Stimulated activated CD8-positive, alpha-beta memory T cell treated with anti-CD3 and anti-CD28 coated beads, Interleukin-15, amount 100 ng/mL, for 1 hour (primary cell): ENCODE data around the gene ZNF575.

Source experiments
- DNase-seq: peaks from one replicate; pipeline ENCODE4 v3.0.0-alpha.2; 2020; ENCODE audit warnings: low read depth

ZNF575 gene

GRCh38 chr19:43532962-43533545 is at the start of gene ZNF575:
ZNF575 (plus strand) TSS chr19:43533188; CDS start chr19:43534423, 1,235 bp downstream.
- peak; percentile 65 for DNase-seq

GRCh38 chr19:43483281-43483680 is 49.7 kb upstream of the ZNF575 start:
- DNase-seq, result no peak

GRCh38 chr19:43485951-43486350 is 47.0 kb upstream of the ZNF575 start:
- no peak for DNase-seq

GRCh38 chr19:43486412-43486811 is 46.6 kb upstream of the ZNF575 start:
- no peak for DNase-seq

GRCh38 chr19:43488179-43488578 is 44.8 kb upstream of the ZNF575 start:
- DNase-seq, result no peak

GRCh38 chr19:43489310-43489709 is 43.7 kb upstream of the ZNF575 start:
- no peak for DNase-seq

GRCh38 chr19:43489979-43490599 is 42.9 kb upstream of the ZNF575 start:
- DNase-seq, result no peak

- DNase-seq, result no peak
Observed at GRCh38 chr19:43490759-43491158, 42.2 kb upstream of the ZNF575 start.

GRCh38 chr19:43495082-43495481 is 37.9 kb upstream of the ZNF575 start:
- no peak for DNase-seq

GRCh38 chr19:43496960-43497359 is 36.0 kb upstream of the ZNF575 start:
- no peak for DNase-seq

- no peak for DNase-seq
Observed at GRCh38 chr19:43498233-43498842, 34.6 kb upstream of the ZNF575 start.

GRCh38 chr19:43499042-43499441 is 33.9 kb upstream of the ZNF575 start:
- DNase-seq, result no peak

- DNase-seq, result no peak
Observed at GRCh38 chr19:43501661-43502418, 31.1 kb upstream of the ZNF575 start.

- no peak for DNase-seq
Observed at GRCh38 chr19:43502419-43502976, 30.5 kb upstream of the ZNF575 start.

- DNase-seq, result peak; percentile 99
Observed at GRCh38 chr19:43503501-43504425, 29.2 kb upstream of the ZNF575 start.

GRCh38 chr19:43504426-43505185 is 28.4 kb upstream of the ZNF575 start, which contains the start of gene PHLDB3:
PHLDB3 (minus strand) TSS chr19:43504746; CDS start chr19:43504118, 628 bp downstream.
- no peak for DNase-seq

GRCh38 chr19:43505186-43505456 is 27.9 kb upstream of the ZNF575 start:
- no peak for DNase-seq

- DNase-seq, result no peak
Observed at GRCh38 chr19:43505941-43506340, 27.0 kb upstream of the ZNF575 start.

GRCh38 chr19:43506629-43507028 is 26.4 kb upstream of the ZNF575 start:
- DNase-seq, result no peak

GRCh38 chr19:43507880-43508279 is 25.1 kb upstream of the ZNF575 start:
- DNase-seq, result no peak

- no peak for DNase-seq
Observed at GRCh38 chr19:43510713-43511112, 22.3 kb upstream of the ZNF575 start.
